ENCODE measurements around the gene RUVBL2.
A peak's percentile ranks its signal among the peaks of the same experiment; 100 is the strongest.

The RUVBL2 gene

GRCh38 chr19:48999481-49000325 lies 6.0 kb downstream of the RUVBL2 start:
- peak; percentile 60 for DNase-seq (ENCODE audit: low spot score)
- TF ChIP-seq CTCF (IDR thresholded peaks at IDR 0.05; ENCODE audit: extremely low read depth, missing control alignments): peak; percentile 41

GRCh38 chr19:49004133-49004532 lies 10.4 kb downstream of the RUVBL2 start:
- DNase-seq (ENCODE audit: low spot score): no peak
- TF ChIP-seq CTCF (IDR thresholded peaks at IDR 0.05; ENCODE audit: extremely low read depth, missing control alignments): no peak

GRCh38 chr19:49004964-49005614 lies 11.4 kb downstream of the RUVBL2 start:
- no peak for TF ChIP-seq CTCF (IDR thresholded peaks at IDR 0.05; ENCODE audit: extremely low read depth, missing control alignments)

GRCh38 chr19:49006905-49007304 lies 13.2 kb downstream of the RUVBL2 start:
- DNase-seq (ENCODE audit: low spot score): no peak
- TF ChIP-seq CTCF (IDR thresholded peaks at IDR 0.05; ENCODE audit: extremely low read depth, missing control alignments): no peak

More at GRCh38 chr19:49004964-49005614, 11.4 kb downstream of the RUVBL2 start:
- DNase-seq (ENCODE audit: low spot score): no peak

- TF ChIP-seq CTCF (IDR thresholded peaks at IDR 0.05; ENCODE audit: extremely low read depth, missing control alignments): no peak
- DNase-seq (ENCODE audit: low spot score): no peak
Observed at GRCh38 chr19:49009828-49010227, 16.1 kb downstream of the RUVBL2 start.

- TF ChIP-seq CTCF (IDR thresholded peaks at IDR 0.05; ENCODE audit: extremely low read depth, missing control alignments): no peak
- DNase-seq (ENCODE audit: low spot score): no peak
Observed at GRCh38 chr19:49010453-49010852, 16.8 kb downstream of the RUVBL2 start.

- no peak for TF ChIP-seq CTCF (IDR thresholded peaks at IDR 0.05; ENCODE audit: extremely low read depth, missing control alignments)
Observed at GRCh38 chr19:49011194-49011593, 17.5 kb downstream of the RUVBL2 start.

More at GRCh38 chr19:49011194-49011593, 17.5 kb downstream of the RUVBL2 start:
- no peak for DNase-seq (ENCODE audit: low spot score)

Data from GM20000 (cell line).